ENCODE results near the gene TSPO. TPM values are rescaled to one million over a fixed set of nuclear protein-coding genes. Genes with fewer than 3 reads are reported as not detected.

TSPO gene
- total RNA-seq, 6 experiments from 2014 or later, result 325 to 442 (median 361) TPM

GRCh38 chr22:43198936-43199335 is 47.6 kb downstream of the TSPO start:
- Mint-ChIP-seq H3K9me3 (no peaks in the 10 kb centered on the region), H3K27me3 (ENCODE audit: insufficient read depth) (peaks cover 36% of the 10 kb centered on the region), H3K4me3 (no peak overlapping the region), H3K36me3 (ENCODE audit: low read depth) (no peaks in the 10 kb centered on the region), H3K4me1 (ENCODE audit: low read depth) (peaks cover 26% of the 10 kb centered on the region), H3K27ac (no peak overlapping the region)
- no peak for DNase-seq
- TF ChIP-seq CTCF (IDR thresholded peaks at IDR 0.05), result no peak

- no peak overlapping the region for H3K4me3 Mint-ChIP-seq
- peaks cover 35% of the 10 kb centered on the region for H3K27me3 Mint-ChIP-seq (ENCODE audit: insufficient read depth)
- H3K36me3 Mint-ChIP-seq (ENCODE audit: low read depth), result no peaks in the 10 kb centered on the region
- no peak overlapping the region for H3K27ac Mint-ChIP-seq
- no peaks in the 10 kb centered on the region for H3K9me3 Mint-ChIP-seq
- peaks cover 26% of the 10 kb centered on the region for H3K4me1 Mint-ChIP-seq (ENCODE audit: low read depth)
- no peak for TF ChIP-seq CTCF (IDR thresholded peaks at IDR 0.05)
- no peak for DNase-seq
Measured at GRCh38 chr22:43199541-43199940, 48.2 kb downstream of the TSPO start.

GRCh38 chr22:43200031-43200430 is 48.7 kb downstream of the TSPO start:
- Mint-ChIP-seq H3K9me3 (no peaks in the 10 kb centered on the region), H3K4me3 (no peak overlapping the region), H3K36me3 (ENCODE audit: low read depth) (no peaks in the 10 kb centered on the region), H3K27ac (no peak overlapping the region), H3K4me1 (ENCODE audit: low read depth) (peaks cover 26% of the 10 kb centered on the region), H3K27me3 (ENCODE audit: insufficient read depth) (peaks cover 40% of the 10 kb centered on the region)
- no peak for DNase-seq
- TF ChIP-seq CTCF (IDR thresholded peaks at IDR 0.05), result no peak

- H3K36me3 Mint-ChIP-seq (ENCODE audit: low read depth), result no peaks in the 10 kb centered on the region
- no peak overlapping the region for H3K27ac Mint-ChIP-seq
- H3K27me3 Mint-ChIP-seq (ENCODE audit: insufficient read depth), result peaks cover 40% of the 10 kb centered on the region
- no peak overlapping the region for H3K4me3 Mint-ChIP-seq
- no peak for TF ChIP-seq CTCF (IDR thresholded peaks at IDR 0.05)
- DNase-seq, result no peak
- peaks cover 26% of the 10 kb centered on the region for H3K4me1 Mint-ChIP-seq (ENCODE audit: low read depth)
- H3K9me3 Mint-ChIP-seq, result no peaks in the 10 kb centered on the region
Measured at GRCh38 chr22:43200555-43200954, 49.2 kb downstream of the TSPO start.

DNA sequence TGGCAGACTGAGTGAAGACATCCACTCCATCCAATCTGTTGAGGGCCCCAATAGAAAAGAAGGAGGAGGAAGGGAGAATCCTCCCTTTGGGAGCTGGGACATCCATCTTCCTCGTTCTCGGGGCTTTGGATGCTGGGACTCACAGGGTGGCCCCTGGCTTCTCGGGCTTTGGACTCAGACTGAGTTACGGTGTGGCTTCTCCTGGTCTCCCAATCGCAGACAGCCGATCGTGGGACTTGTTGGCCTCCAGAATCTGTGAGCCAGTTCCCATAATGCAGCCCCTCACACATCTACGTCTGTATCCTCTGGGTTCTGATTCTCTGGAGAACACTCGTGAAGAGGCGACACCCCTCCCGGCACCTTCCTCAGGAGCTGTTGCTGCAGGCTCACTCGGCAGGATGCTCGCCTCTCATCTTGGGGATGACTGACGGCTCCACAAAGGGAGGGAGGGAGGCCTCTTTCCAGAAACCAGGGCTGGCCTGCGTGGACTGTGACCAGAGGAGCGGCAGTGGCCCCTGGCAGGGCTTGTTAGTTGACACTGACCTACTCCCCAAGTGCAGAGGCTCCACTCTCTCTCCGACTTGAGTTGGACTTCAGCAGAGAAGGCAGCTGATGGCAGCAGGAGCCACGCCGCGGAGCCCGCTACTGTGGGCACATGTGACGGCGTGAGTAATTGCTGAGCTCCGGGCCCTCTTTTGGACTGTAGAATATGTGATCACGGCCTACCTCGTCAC is 50.3 kb downstream of the TSPO start:
- no peak overlapping the region for H3K4me3 Mint-ChIP-seq
- H3K36me3 Mint-ChIP-seq (ENCODE audit: low read depth), result no peaks in the 10 kb centered on the region
- no peak overlapping the region for H3K27ac Mint-ChIP-seq
- no peak for TF ChIP-seq CTCF (IDR thresholded peaks at IDR 0.05)
- no peaks in the 10 kb centered on the region for H3K9me3 Mint-ChIP-seq
- peaks cover 36% of the 10 kb centered on the region for H3K27me3 Mint-ChIP-seq (ENCODE audit: insufficient read depth)
- H3K4me1 Mint-ChIP-seq (ENCODE audit: low read depth), result peaks cover 20% of the 10 kb centered on the region
- DNase-seq, result no peak
